ENCODE data around the gene CANT1.

Gene CANT1

GRCh38 chr17:79009397-79010303 is at the start of gene CANT1:
Gene CANT1, minus strand, starts transcription at chr17:79009764. Its CDS starts 12,142 bp downstream, at chr17:78997622.
- H3K4me1 ChIP-seq (ENCODE audit: control insufficient read depth, insufficient read depth, low read length) = peaks cover 40% of the 10 kb centered on the region
- no peaks in the 10 kb centered on the region for H3K9me3 ChIP-seq (ENCODE audit: control insufficient read depth in 2 of 2, low read length in 2 of 2)
- H3K4me3 ChIP-seq (ENCODE audit: low read length in 2 of 2) = peak within 1 kb of the TSS; percentile 96 to 98
- no peaks in the 10 kb centered on the region for H3K27me3 ChIP-seq (ENCODE audit: control insufficient read depth in 1 of 2, insufficient read depth in 2 of 2, low read length in 2 of 2)
- H3K27ac ChIP-seq (ENCODE audit: low read length) = peak within 1 kb of the TSS; percentile 60
- peak within 1 kb of the TSS; percentile 90 to 93 for H3K9ac ChIP-seq (ENCODE audit: low read length in 2 of 2)
- H3K36me3 ChIP-seq (ENCODE audit: control insufficient read depth in 2 of 2, insufficient read depth in 2 of 2, low read length in 2 of 2) = no peaks in the 10 kb centered on the region

- Histone ChIP-seq H3K4me1 (ENCODE audit: control insufficient read depth, insufficient read depth, low read length) (no peaks in the 10 kb centered on the region), H3K27me3 (ENCODE audit: control insufficient read depth in 1 of 2, insufficient read depth in 2 of 2, low read length in 2 of 2) (no peaks in the 10 kb centered on the region), H3K9ac (ENCODE audit: low read length in 2 of 2) (no peak overlapping the region), H3K4me3 (ENCODE audit: low read length in 2 of 2) (no peak overlapping the region), H3K9me3 (ENCODE audit: control insufficient read depth in 2 of 2, low read length in 2 of 2) (peaks cover 0 to 2% of the 10 kb centered on the region in 2 donors), H3K27ac (ENCODE audit: low read length) (no peak overlapping the region), H3K36me3 (ENCODE audit: control insufficient read depth in 2 of 2, insufficient read depth in 2 of 2, low read length in 2 of 2) (no peaks in the 10 kb centered on the region)
Observed at GRCh38 chr17:79057737-79058385, 48.3 kb upstream of the CANT1 start.

- no peaks in the 10 kb centered on the region for H3K27me3 ChIP-seq (ENCODE audit: control insufficient read depth in 1 of 2, insufficient read depth in 2 of 2, low read length in 2 of 2)
- no peaks in the 10 kb centered on the region for H3K4me1 ChIP-seq (ENCODE audit: control insufficient read depth, insufficient read depth, low read length)
- H3K9me3 ChIP-seq (ENCODE audit: control insufficient read depth in 2 of 2, low read length in 2 of 2) = peaks cover 0 to 2% of the 10 kb centered on the region in 2 donors
- H3K9ac ChIP-seq (ENCODE audit: low read length in 2 of 2) = no peak overlapping the region
- H3K36me3 ChIP-seq (ENCODE audit: control insufficient read depth in 2 of 2, insufficient read depth in 2 of 2, low read length in 2 of 2) = peaks cover 0 to 4% of the 10 kb centered on the region in 2 donors
- H3K4me3 ChIP-seq (ENCODE audit: low read length in 2 of 2) = no peak overlapping the region
- no peak overlapping the region for H3K27ac ChIP-seq (ENCODE audit: low read length)
Observed at GRCh38 chr17:79055197-79055596, 45.6 kb upstream of the CANT1 start.

- Histone ChIP-seq H3K4me1 (ENCODE audit: control insufficient read depth, insufficient read depth, low read length) (no peaks in the 10 kb centered on the region), H3K9me3 (ENCODE audit: control insufficient read depth in 2 of 2, low read length in 2 of 2) (peaks cover 0 to 2% of the 10 kb centered on the region in 2 donors), H3K36me3 (ENCODE audit: control insufficient read depth in 2 of 2, insufficient read depth in 2 of 2, low read length in 2 of 2) (peaks cover 0 to 4% of the 10 kb centered on the region in 2 donors), H3K4me3 (ENCODE audit: low read length in 2 of 2) (no peak overlapping the region), H3K9ac (ENCODE audit: low read length in 2 of 2) (no peak overlapping the region), H3K27ac (ENCODE audit: low read length) (no peak overlapping the region), H3K27me3 (ENCODE audit: control insufficient read depth in 1 of 2, insufficient read depth in 2 of 2, low read length in 2 of 2) (no peaks in the 10 kb centered on the region)
Observed at GRCh38 chr17:79054200-79054960, 44.8 kb upstream of the CANT1 start.

GRCh38 chr17:79053251-79053925 is 43.8 kb upstream of the CANT1 start:
- H3K36me3 ChIP-seq (ENCODE audit: control insufficient read depth in 2 of 2, insufficient read depth in 2 of 2, low read length in 2 of 2) = peaks cover 0 to 4% of the 10 kb centered on the region in 2 donors
- H3K27ac ChIP-seq (ENCODE audit: low read length) = no peak overlapping the region
- H3K27me3 ChIP-seq (ENCODE audit: control insufficient read depth in 1 of 2, insufficient read depth in 2 of 2, low read length in 2 of 2) = no peaks in the 10 kb centered on the region
- no peaks in the 10 kb centered on the region for H3K4me1 ChIP-seq (ENCODE audit: control insufficient read depth, insufficient read depth, low read length)
- peaks cover 0 to 2% of the 10 kb centered on the region in 2 donors for H3K9me3 ChIP-seq (ENCODE audit: control insufficient read depth in 2 of 2, low read length in 2 of 2)
- no peak overlapping the region for H3K9ac ChIP-seq (ENCODE audit: low read length in 2 of 2)
- no peak overlapping the region for H3K4me3 ChIP-seq (ENCODE audit: low read length in 2 of 2)

- no peak overlapping the region for H3K9ac ChIP-seq (ENCODE audit: low read length in 2 of 2)
- H3K4me1 ChIP-seq (ENCODE audit: control insufficient read depth, insufficient read depth, low read length) = no peaks in the 10 kb centered on the region
- no peak overlapping the region for H3K27ac ChIP-seq (ENCODE audit: low read length)
- H3K4me3 ChIP-seq (ENCODE audit: low read length in 2 of 2) = no peak overlapping the region
- H3K9me3 ChIP-seq (ENCODE audit: control insufficient read depth in 2 of 2, low read length in 2 of 2) = no peaks in the 10 kb centered on the region
- no peaks in the 10 kb centered on the region for H3K27me3 ChIP-seq (ENCODE audit: control insufficient read depth in 1 of 2, insufficient read depth in 2 of 2, low read length in 2 of 2)
- H3K36me3 ChIP-seq (ENCODE audit: control insufficient read depth in 2 of 2, insufficient read depth in 2 of 2, low read length in 2 of 2) = peaks cover 4 to 12% of the 10 kb centered on the region in 2 donors
Observed at GRCh38 chr17:79052131-79052530, 42.6 kb upstream of the CANT1 start.

- Histone ChIP-seq H3K27me3 (ENCODE audit: control insufficient read depth in 1 of 2, insufficient read depth in 2 of 2, low read length in 2 of 2) (no peaks in the 10 kb centered on the region), H3K36me3 (ENCODE audit: control insufficient read depth in 2 of 2, insufficient read depth in 2 of 2, low read length in 2 of 2) (peaks cover 4 to 12% of the 10 kb centered on the region in 2 donors), H3K4me1 (ENCODE audit: control insufficient read depth, insufficient read depth, low read length) (peaks cover 3% of the 10 kb centered on the region), H3K27ac (ENCODE audit: low read length) (no peak overlapping the region), H3K4me3 (ENCODE audit: low read length in 2 of 2) (no peak overlapping the region), H3K9ac (ENCODE audit: low read length in 2 of 2) (no peak overlapping the region), H3K9me3 (ENCODE audit: control insufficient read depth in 2 of 2, low read length in 2 of 2) (no peaks in the 10 kb centered on the region)
Observed at GRCh38 chr17:79051306-79051705, 41.7 kb upstream of the CANT1 start.

GRCh38 chr17:79050551-79050950 is 41.0 kb upstream of the CANT1 start:
- Histone ChIP-seq H3K4me1 (ENCODE audit: control insufficient read depth, insufficient read depth, low read length) (peaks cover 9% of the 10 kb centered on the region), H3K4me3 (ENCODE audit: low read length in 2 of 2) (no peak overlapping the region), H3K9ac (ENCODE audit: low read length in 2 of 2) (no peak overlapping the region), H3K9me3 (ENCODE audit: control insufficient read depth in 2 of 2, low read length in 2 of 2) (no peaks in the 10 kb centered on the region), H3K27ac (ENCODE audit: low read length) (no peak overlapping the region), H3K36me3 (ENCODE audit: control insufficient read depth in 2 of 2, insufficient read depth in 2 of 2, low read length in 2 of 2) (peaks cover 4 to 12% of the 10 kb centered on the region in 2 donors), H3K27me3 (ENCODE audit: control insufficient read depth in 1 of 2, insufficient read depth in 2 of 2, low read length in 2 of 2) (no peaks in the 10 kb centered on the region)

GRCh38 chr17:79049821-79050220 is 40.3 kb upstream of the CANT1 start:
- H3K9me3 ChIP-seq (ENCODE audit: control insufficient read depth in 2 of 2, low read length in 2 of 2) = no peaks in the 10 kb centered on the region
- no peak overlapping the region for H3K9ac ChIP-seq (ENCODE audit: low read length in 2 of 2)
- H3K4me3 ChIP-seq (ENCODE audit: low read length in 2 of 2) = no peak overlapping the region
- H3K27ac ChIP-seq (ENCODE audit: low read length) = no peak overlapping the region
- H3K27me3 ChIP-seq (ENCODE audit: control insufficient read depth in 1 of 2, insufficient read depth in 2 of 2, low read length in 2 of 2) = no peaks in the 10 kb centered on the region
- peaks cover 12% of the 10 kb centered on the region for H3K4me1 ChIP-seq (ENCODE audit: control insufficient read depth, insufficient read depth, low read length)
- H3K36me3 ChIP-seq (ENCODE audit: control insufficient read depth in 2 of 2, insufficient read depth in 2 of 2, low read length in 2 of 2) = peaks cover 4 to 12% of the 10 kb centered on the region in 2 donors

Data from stomach smooth muscle (tissue), 2 donors.